Measurements from ENCODE around the gene P2RY6. TPM values are rescaled to one million over a fixed set of nuclear protein-coding genes. Genes with fewer than 3 reads are reported as not detected.
A peak's percentile ranks its signal among the peaks of the same experiment; 100 is the strongest.

Gene P2RY6
- total RNA-seq, 1 experiment from 2014 or later: 34.7 TPM

- Histone ChIP-seq H4K20me1 (ENCODE audit: insufficient read depth) (no peaks in the 10 kb centered on the region), H2AFZ (no peak overlapping the region), H3K4me1 (replicated peaks; ENCODE audit: insufficient read depth) (peaks cover 44% of the 10 kb centered on the region), H3K27me3 (ENCODE audit: insufficient read depth, low read depth) (no peaks in the 10 kb centered on the region), H3K27ac (no peak overlapping the region), H3K79me2 (ENCODE audit: low read depth) (no peaks in the 10 kb centered on the region), H3K36me3 (ENCODE audit: low read depth) (0 out of 2 replicates have a peak, but pooled peaks cover 4% of the 10 kb centered on the region), H3F3A (ENCODE audit: insufficient read depth, low read depth) (peaks cover 25% of the 10 kb centered on the region; the same call in 1 of the 2 replicates), H3K9me2 (ENCODE audit: insufficient read depth) (no peaks in the 10 kb centered on the region), H3K4me3 (no peak overlapping the region), H3K9me3 (ENCODE audit: insufficient read depth, low read depth) (no peaks in the 10 kb centered on the region), H3K4me2 (no peak overlapping the region)
- intact Hi-C loops (cut with micrococcal nuclease; ENCODE audit: unreplicated experiment): loop anchor here (1.0 to 2.0 kb wide), 5 partner anchors 47 to 518 kb away; no protein-coding TSS in a partner anchor
- POLR2A ChIA-PET (ENCODE audit: unreplicated experiment): interaction anchor here (0.5 kb wide), 1 partner anchor 12 kb away, joined by 9 read pairs; no protein-coding TSS in a partner anchor
- peak in 1 of 2 experiments; percentile 79 for DNase-seq
- CTCF ChIA-PET: interaction anchor here (0.6 to 1.5 kb wide), 3 partner anchors 29 to 517 kb away, joined by 4 to 9 read pairs (median 6); partner anchors contain the start of gene P2RY6
- TF ChIP-seq EZH2 (IDR thresholded peaks at IDR 0.05; ENCODE audit: low read depth) (no peak), CTCF (conservative IDR thresholded peaks at IDR 0.05) (peak; percentile 94)
- no TSS peak for BruUV-seq (replicated peaks)
Observed at GRCh38 chr11:73242251-73243092, 29.7 kb upstream of the P2RY6 start.

- H3K4me1 ChIP-seq (replicated peaks; ENCODE audit: insufficient read depth): peaks cover 37% of the 10 kb centered on the region
- H3K4me2 ChIP-seq: no peak overlapping the region
- TF ChIP-seq CTCF (conservative IDR thresholded peaks at IDR 0.05) (no peak), EZH2 (IDR thresholded peaks at IDR 0.05; ENCODE audit: low read depth) (no peak)
- no peaks in the 10 kb centered on the region for H3K27me3 ChIP-seq (ENCODE audit: insufficient read depth, low read depth)
- intact Hi-C loops (cut with micrococcal nuclease; ENCODE audit: unreplicated experiment): loop anchor here (2.0 kb wide), 2 partner anchors 92 to 518 kb away; no protein-coding TSS in a partner anchor
- peaks cover 23% of the 10 kb centered on the region; the same call in 1 of the 2 replicates for H3F3A ChIP-seq (ENCODE audit: insufficient read depth, low read depth)
- H3K36me3 ChIP-seq (ENCODE audit: low read depth): 0 out of 2 replicates have a peak, but pooled peaks cover 4% of the 10 kb centered on the region
- no peaks in the 10 kb centered on the region for H3K9me2 ChIP-seq (ENCODE audit: insufficient read depth)
- no TSS peak for BruUV-seq (replicated peaks)
- no peaks in the 10 kb centered on the region for H3K9me3 ChIP-seq (ENCODE audit: insufficient read depth, low read depth)
- H3K4me3 ChIP-seq: no peak overlapping the region
- H3K79me2 ChIP-seq (ENCODE audit: low read depth): no peaks in the 10 kb centered on the region
- POLR2A ChIA-PET (ENCODE audit: unreplicated experiment): interaction anchor here (0.5 kb wide), 1 partner anchor 12 kb away, joined by 9 read pairs; no protein-coding TSS in a partner anchor
- no peaks in the 10 kb centered on the region for H4K20me1 ChIP-seq (ENCODE audit: insufficient read depth)
- H2AFZ ChIP-seq: no peak overlapping the region
- CTCF ChIA-PET: interaction anchor here (0.7 to 1.9 kb wide), 4 partner anchors 29 to 117 kb away, joined by 4 to 24 read pairs (median 6); partner anchors contain the start of gene P2RY6
- DNase-seq: no peak
- no peak overlapping the region for H3K27ac ChIP-seq
Observed at GRCh38 chr11:73243093-73243485, 29.0 kb upstream of the P2RY6 start.

GRCh38 chr11:73244589-73245240 lies 27.4 kb upstream of the P2RY6 start:
- no peak overlapping the region for H3K4me3 ChIP-seq
- no peaks in the 10 kb centered on the region for H3K79me2 ChIP-seq (ENCODE audit: low read depth)
- ChIA-PET CTCF (interaction anchor here (0.6 to 1.9 kb wide), 6 partner anchors 13 to 437 kb away, joined by 3 to 24 read pairs (median 6); no protein-coding TSS in a partner anchor), POLR2A (ENCODE audit: unreplicated experiment) (interaction anchor here (0.6 to 0.7 kb wide), 3 partner anchors 8 to 522 kb away, joined by 3 to 9 read pairs (median 4); no protein-coding TSS in a partner anchor)
- no peaks in the 10 kb centered on the region for H4K20me1 ChIP-seq (ENCODE audit: insufficient read depth)
- no peak overlapping the region for H2AFZ ChIP-seq
- BruUV-seq (replicated peaks): no TSS peak
- H3K36me3 ChIP-seq (ENCODE audit: low read depth): peaks cover 12% of the 10 kb centered on the region; the same call in 1 of the 2 replicates
- TF ChIP-seq CTCF (conservative IDR thresholded peaks at IDR 0.05) (no peak), EZH2 (IDR thresholded peaks at IDR 0.05; ENCODE audit: low read depth) (no peak)
- DNase-seq: no peak
- H3K4me1 ChIP-seq (replicated peaks; ENCODE audit: insufficient read depth): peaks cover 36% of the 10 kb centered on the region
- no peaks in the 10 kb centered on the region for H3K27me3 ChIP-seq (ENCODE audit: insufficient read depth, low read depth)
- intact Hi-C loops (cut with micrococcal nuclease; ENCODE audit: unreplicated experiment): no loop called here
- H3F3A ChIP-seq (ENCODE audit: insufficient read depth, low read depth): peaks cover 36% of the 10 kb centered on the region
- H3K27ac ChIP-seq: no peak overlapping the region
- H3K4me2 ChIP-seq: no peak overlapping the region
- no peaks in the 10 kb centered on the region for H3K9me3 ChIP-seq (ENCODE audit: insufficient read depth, low read depth)
- H3K9me2 ChIP-seq (ENCODE audit: insufficient read depth): no peaks in the 10 kb centered on the region
